NB4 (cell line): ENCODE data around the gene PAX5.

Experiments
- POLR2A ChIP-seq: IDR thresholded peaks from 2 replicates; pipeline ENCODE4 v1.6.1; 2011; ENCODE audit warnings: mild to moderate bottlenecking; ENCODE audit not compliant: insufficient read length; ENCODE audit errors: extremely low read depth
- TF ChIP-seq, protein P1 (sequence below): IDR thresholded peaks from one replicate; pipeline ENCODE4 v1.5.1; 2012; ENCODE audit warnings: low read depth, low read length
- TF ChIP-seq, protein P2 (sequence below): IDR thresholded peaks from 2 replicates; pipeline ENCODE4 v1.6.1; 2011; ENCODE audit warnings: low read depth, low read length

- TF ChIP-seq, protein P1, sequence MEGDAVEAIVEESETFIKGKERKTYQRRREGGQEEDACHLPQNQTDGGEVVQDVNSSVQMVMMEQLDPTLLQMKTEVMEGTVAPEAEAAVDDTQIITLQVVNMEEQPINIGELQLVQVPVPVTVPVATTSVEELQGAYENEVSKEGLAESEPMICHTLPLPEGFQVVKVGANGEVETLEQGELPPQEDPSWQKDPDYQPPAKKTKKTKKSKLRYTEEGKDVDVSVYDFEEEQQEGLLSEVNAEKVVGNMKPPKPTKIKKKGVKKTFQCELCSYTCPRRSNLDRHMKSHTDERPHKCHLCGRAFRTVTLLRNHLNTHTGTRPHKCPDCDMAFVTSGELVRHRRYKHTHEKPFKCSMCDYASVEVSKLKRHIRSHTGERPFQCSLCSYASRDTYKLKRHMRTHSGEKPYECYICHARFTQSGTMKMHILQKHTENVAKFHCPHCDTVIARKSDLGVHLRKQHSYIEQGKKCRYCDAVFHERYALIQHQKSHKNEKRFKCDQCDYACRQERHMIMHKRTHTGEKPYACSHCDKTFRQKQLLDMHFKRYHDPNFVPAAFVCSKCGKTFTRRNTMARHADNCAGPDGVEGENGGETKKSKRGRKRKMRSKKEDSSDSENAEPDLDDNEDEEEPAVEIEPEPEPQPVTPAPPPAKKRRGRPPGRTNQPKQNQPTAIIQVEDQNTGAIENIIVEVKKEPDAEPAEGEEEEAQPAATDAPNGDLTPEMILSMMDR = no peak
- TF ChIP-seq POLR2A = no peak
- TF ChIP-seq, protein P2, sequence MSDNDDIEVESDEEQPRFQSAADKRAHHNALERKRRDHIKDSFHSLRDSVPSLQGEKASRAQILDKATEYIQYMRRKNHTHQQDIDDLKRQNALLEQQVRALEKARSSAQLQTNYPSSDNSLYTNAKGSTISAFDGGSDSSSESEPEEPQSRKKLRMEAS = no peak
These were observed 159.1 kb downstream of the PAX5 start for GRCh38 chr9:36874921-36875320.
